HepG2 (cell line): Measurements from ENCODE around the gene CA11. TPM values are rescaled to one million over a fixed set of nuclear protein-coding genes. Genes with fewer than 3 reads are reported as not detected.

Source experiments
- ATAD3A ChIP-seq: sonication (generic); formaldehyde crosslinking; IDR thresholded peaks from 2 replicates; pipeline ENCODE4 v1.4.0; 2020; ENCODE audit warnings: missing genetic modification reagents
- FOXO4 ChIP-seq: sonication (generic); formaldehyde crosslinking; conservative IDR thresholded peaks from 2 replicates; pipeline ENCODE4 v1.8.1; 2023; ENCODE audit warnings: missing genetic modification reagents
- GABPA ChIP-seq, 2 experiments: IDR thresholded peaks; 2 replicates each; pipeline ENCODE4 v1.6.1; 2011 to 2016; ENCODE audit warnings: low read depth in 2 of 2, low read length in 1 of 2, missing biosample characterization in 1 of 2, missing genetic modification characterization in 1 of 2
- HDAC1 ChIP-seq: sonication (generic); formaldehyde crosslinking; IDR thresholded peaks from 2 replicates; pipeline ENCODE4 v1.5.1; 2020; ENCODE audit warnings: mild to moderate bottlenecking, missing genetic modification reagents
- HDAC2 ChIP-seq: sonication (generic); formaldehyde crosslinking; IDR thresholded peaks from 2 replicates; pipeline ENCODE4 v1.4.0; 2020; ENCODE audit warnings: missing genetic modification reagents
- HNF4G ChIP-seq, 2 experiments: sonication (generic) in 1 of 2; formaldehyde crosslinking in 1 of 2; IDR thresholded peaks; 2 replicates each; pipeline versions ENCODE4 v1.4.0 to v1.6.1; 2011 to 2020; ENCODE audit warnings: borderline replicate concordance in 2 of 2, low read depth in 2 of 2, mild to moderate bottlenecking in 2 of 2, low read length in 1 of 2, missing genetic modification reagents in 1 of 2, moderate library complexity in 1 of 2
- JUNB ChIP-seq: sonication (generic); formaldehyde crosslinking; IDR thresholded peaks from 2 replicates; pipeline ENCODE4 v1.8.0; 2022; ENCODE audit warnings: missing genetic modification reagents, mild to moderate bottlenecking, borderline replicate concordance
- NONO ChIP-seq, 2 experiments: fragments of 450-650 bp in 1 of 2; sonication (generic) in 1 of 2; formaldehyde crosslinking in 1 of 2; IDR thresholded peaks in 1 of 2; conservative IDR thresholded peaks in 1 of 2; 2 replicates each; pipeline versions ENCODE4 v1.6.1 to v1.8.0; 2017 to 2022; ENCODE audit warnings: mild to moderate bottlenecking in 1 of 2, missing genetic modification reagents in 1 of 2, moderate library complexity in 1 of 2
- PAWR ChIP-seq: sonication (generic); formaldehyde crosslinking; IDR thresholded peaks from 2 replicates; pipeline ENCODE4 v1.4.0; 2020; ENCODE audit warnings: missing genetic modification reagents, mild to moderate bottlenecking, borderline replicate concordance
- SIX1 ChIP-seq: sonication (generic); formaldehyde crosslinking; IDR thresholded peaks from 2 replicates; pipeline ENCODE4 v1.4.0; 2020; ENCODE audit warnings: missing genetic modification reagents, borderline replicate concordance
- TP53 ChIP-seq: sonication (generic); formaldehyde crosslinking; conservative IDR thresholded peaks from 2 replicates; pipeline ENCODE4 v1.4.0; 2020; ENCODE audit warnings: missing genetic modification reagents
- ZBTB1 ChIP-seq: sonication (generic); formaldehyde crosslinking; IDR thresholded peaks from 2 replicates; pipeline ENCODE4 v1.4.0; 2020; ENCODE audit warnings: missing genetic modification reagents, borderline replicate concordance
- ZBTB7B ChIP-seq: sonication (generic); formaldehyde crosslinking; IDR thresholded peaks from 2 replicates; pipeline ENCODE4 v1.4.0; 2020; ENCODE audit warnings: missing genetic modification reagents
- ZFP41 ChIP-seq: sonication (generic); formaldehyde crosslinking; IDR thresholded peaks from 2 replicates; pipeline ENCODE4 v1.4.0; 2020; ENCODE audit warnings: mild to moderate bottlenecking, missing genetic modification reagents, borderline replicate concordance
- ZNF24 ChIP-seq: fragments of 450-650 bp; IDR thresholded peaks from 2 replicates; pipeline ENCODE4 v1.6.1; 2017; ENCODE audit warnings: antibody characterized with exemption, mild to moderate bottlenecking
- ZNF280D ChIP-seq: sonication (generic); formaldehyde crosslinking; IDR thresholded peaks from 2 replicates; pipeline ENCODE4 v1.5.1; 2020; ENCODE audit warnings: mild to moderate bottlenecking, missing genetic modification reagents
- ZNF484 ChIP-seq: sonication (generic); formaldehyde crosslinking; IDR thresholded peaks from 2 replicates; pipeline ENCODE4 v1.5.1; 2020; ENCODE audit warnings: mild to moderate bottlenecking, low read depth, missing genetic modification reagents, borderline replicate concordance
- ZNF563 ChIP-seq: sonication (generic); formaldehyde crosslinking; IDR thresholded peaks from 2 replicates; pipeline ENCODE4 v1.8.0; 2022; ENCODE audit warnings: mild to moderate bottlenecking, moderate library complexity, missing genetic modification reagents
- ZNF782 ChIP-seq: sonication (generic); formaldehyde crosslinking; IDR thresholded peaks from 2 replicates; pipeline ENCODE4 v1.4.0; 2020; ENCODE audit warnings: missing genetic modification reagents, mild to moderate bottlenecking, borderline replicate concordance
- polyA plus RNA-seq, 8 experiments: library from polyadenylated mRNA; depleted of rRNA in 3 of 8; stranded (reverse) in 7 of 8; unstranded in 1 of 8; fragments of >200 nt; fragmentation: Illumina TruSeq in 4 of 8; extraction: Trizol in 4 of 8; gene quantifications; 2 replicates each; pipeline versions ENCODE4 v1.2.1 to v1.2.3, GENCODE V29; 2011 to 2016; ENCODE audit warnings: low read depth in 4 of 8, missing spikeins in 1 of 8, mixed read lengths in 1 of 8; ENCODE audit not compliant: insufficient read depth in 1 of 8
- total RNA-seq, 5 experiments: library from RNA; depleted of rRNA; stranded (reverse); fragments of >200 nt; fragmentation: Illumina TruSeq; extraction: Trizol; gene quantifications; 2 replicates each; pipeline ENCODE4 v1.2.3, GENCODE V29; 2016; ENCODE audit warnings: low read depth in 1 of 5
- TF ChIP-seq, protein P1 (sequence below): sonication (generic); formaldehyde crosslinking; IDR thresholded peaks from 2 replicates; pipeline ENCODE4 v1.5.1; 2020; ENCODE audit warnings: mild to moderate bottlenecking, missing genetic modification reagents, borderline replicate concordance
- TF ChIP-seq, protein P2 (sequence below): sonication (generic); formaldehyde crosslinking; IDR thresholded peaks from 2 replicates; pipeline ENCODE4 v1.5.1; 2020; ENCODE audit warnings: mild to moderate bottlenecking, moderate library complexity, missing genetic modification reagents

The CA11 gene
- total and polyA plus RNA-seq, 2 of the 13 experiments (the other 11 are each of a cell fraction or from before 2014, with no cell fraction given), result 0.41 to 0.58 TPM

- TF ChIP-seq NONO (IDR thresholded peaks at IDR 0.05) (no peak), NONO (CRISPR knock-in tag; conservative IDR thresholded peaks at IDR 0.05) (peak; percentile 73), HDAC1 (peak; percentile 43), ZBTB1 (CRISPR knock-in tag) (no peak), FOXO4 (CRISPR knock-in tag) (no peak), ZNF280D (CRISPR knock-in tag) (no peak), GABPA (IDR thresholded peaks at IDR 0.05; ENCODE audit: low read depth, low read length) (no peak), GABPA (CRISPR knock-in tag; IDR thresholded peaks at IDR 0.05; ENCODE audit: low read depth) (no peak), HDAC2 (CRISPR knock-in tag) (no peak), ZNF563 (no peak), ZFP41 (CRISPR knock-in tag) (no peak), SIX1 (CRISPR knock-in tag) (no peak), ATAD3A (CRISPR knock-in tag) (no peak), TP53 (CRISPR knock-in tag) (no peak), ZNF484 (CRISPR knock-in tag) (no peak), ZNF782 (CRISPR knock-in tag) (no peak), ZBTB7B (CRISPR knock-in tag) (no peak), JUNB (CRISPR knock-in tag) (no peak), HNF4G (IDR thresholded peaks at IDR 0.05; ENCODE audit: borderline replicate concordance, low read depth, low read length) (no peak), HNF4G (CRISPR knock-in tag; IDR thresholded peaks at IDR 0.05; ENCODE audit: borderline replicate concordance, low read depth) (no peak), ZNF24 (no peak), PAWR (no peak)
- TF ChIP-seq, protein P1, sequence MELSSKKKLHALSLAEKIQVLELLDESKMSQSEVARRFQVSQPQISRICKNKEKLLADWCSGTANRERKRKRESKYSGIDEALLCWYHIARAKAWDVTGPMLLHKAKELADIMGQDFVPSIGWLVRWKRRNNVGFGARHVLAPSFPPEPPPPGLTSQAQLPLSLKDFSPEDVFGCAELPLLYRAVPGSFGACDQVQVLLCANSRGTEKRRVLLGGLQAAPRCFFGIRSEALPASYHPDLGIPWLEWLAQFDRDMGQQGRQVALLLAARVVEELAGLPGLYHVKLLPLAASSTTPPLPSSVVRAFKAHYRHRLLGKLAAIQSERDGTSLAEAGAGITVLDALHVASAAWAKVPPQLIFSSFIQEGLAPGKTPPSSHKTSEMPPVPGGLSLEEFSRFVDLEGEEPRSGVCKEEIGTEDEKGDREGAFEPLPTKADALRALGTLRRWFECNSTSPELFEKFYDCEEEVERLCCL (CRISPR knock-in tag), result no peak
- TF ChIP-seq, protein P2, sequence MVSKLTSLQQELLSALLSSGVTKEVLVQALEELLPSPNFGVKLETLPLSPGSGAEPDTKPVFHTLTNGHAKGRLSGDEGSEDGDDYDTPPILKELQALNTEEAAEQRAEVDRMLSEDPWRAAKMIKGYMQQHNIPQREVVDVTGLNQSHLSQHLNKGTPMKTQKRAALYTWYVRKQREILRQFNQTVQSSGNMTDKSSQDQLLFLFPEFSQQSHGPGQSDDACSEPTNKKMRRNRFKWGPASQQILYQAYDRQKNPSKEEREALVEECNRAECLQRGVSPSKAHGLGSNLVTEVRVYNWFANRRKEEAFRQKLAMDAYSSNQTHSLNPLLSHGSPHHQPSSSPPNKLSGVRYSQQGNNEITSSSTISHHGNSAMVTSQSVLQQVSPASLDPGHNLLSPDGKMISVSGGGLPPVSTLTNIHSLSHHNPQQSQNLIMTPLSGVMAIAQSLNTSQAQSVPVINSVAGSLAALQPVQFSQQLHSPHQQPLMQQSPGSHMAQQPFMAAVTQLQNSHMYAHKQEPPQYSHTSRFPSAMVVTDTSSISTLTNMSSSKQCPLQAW (CRISPR knock-in tag), result peak; percentile 46; the same call in 1 of the 2 replicates
Measured at GRCh38 chr19:48646001-48646721, at the start of gene CA11 (continued).
